GM23338 (cell line): ENCODE data around the gene IGF1R. TPM values are rescaled to one million over a fixed set of nuclear protein-coding genes. Genes with fewer than 3 reads are reported as not detected.

Experiments used
- ATAC-seq: fragments of 200-7000 bp; cut with Tn5 transposase; 3 replicates; pipeline ENCODE4 v1.9.1; 2020
- DNase-seq: peaks from one replicate; pipeline ENCODE4 v3.0.0-alpha.2; 2015; ENCODE audit warnings: low spot score
- H2AFZ ChIP-seq: fragments of 200-600 bp; sonication (generic); 2 replicates; pipeline ENCODE4 v1.8.0; 2016; ENCODE audit warnings: antibody characterized with exemption, mild to moderate bottlenecking, moderate library complexity
- H3F3A ChIP-seq: fragments of 200-600 bp; sonication (generic); replicated peaks from 2 replicates; pipeline ENCODE4 v1.8.0; 2017; ENCODE audit warnings: antibody characterized with exemption, mixed run types, low read depth
- H3K27ac ChIP-seq: fragments of 200-600 bp; sonication (generic); 2 replicates; pipeline ENCODE4 v1.6.1; 2016; ENCODE audit warnings: low read depth
- H3K27me3 ChIP-seq: fragments of 200-600 bp; sonication (generic); 2 replicates; pipeline ENCODE4 v1.8.0; 2016; ENCODE audit warnings: mild to moderate bottlenecking, mixed run types, moderate library complexity; ENCODE audit not compliant: insufficient read depth
- H3K36me3 ChIP-seq: fragments of 200-600 bp; sonication (generic); 2 replicates; pipeline ENCODE4 v1.8.0; 2016; ENCODE audit warnings: mild to moderate bottlenecking; ENCODE audit not compliant: insufficient read depth
- H3K4me1 ChIP-seq: fragments of 200-600 bp; sonication (generic); 2 replicates; pipeline ENCODE4 v1.8.0; 2016; ENCODE audit warnings: mild to moderate bottlenecking, moderate library complexity; ENCODE audit not compliant: insufficient read depth
- H3K4me2 ChIP-seq: fragments of 200-600 bp; sonication (generic); 2 replicates; pipeline ENCODE4 v1.7.1; 2017; ENCODE audit warnings: mixed run types
- H3K4me3 ChIP-seq: fragments of 200-600 bp; sonication (generic); 2 replicates; pipeline ENCODE4 v1.6.1; 2016; ENCODE audit warnings: mixed run types
- H3K79me2 ChIP-seq: fragments of 200-600 bp; sonication (generic); replicated peaks from 2 replicates; pipeline ENCODE4 v1.8.0; 2017; ENCODE audit warnings: mild to moderate bottlenecking; ENCODE audit not compliant: insufficient read depth
- H3K9me2 ChIP-seq: fragments of 200-600 bp; sonication (generic); 2 replicates; pipeline ENCODE4 v1.8.0; 2017; ENCODE audit not compliant: insufficient read depth
- H4K20me1 ChIP-seq: fragments of 200-600 bp; sonication (generic); replicated peaks from 2 replicates; pipeline ENCODE4 v1.8.0; 2017; ENCODE audit warnings: mild to moderate bottlenecking; ENCODE audit not compliant: insufficient read depth
- H3K27ac Mint-ChIP-seq: 2 replicates; pipeline ENCODE4 v1.8.0; 2020; ENCODE audit warnings: inconsistent platforms, mild to moderate bottlenecking, moderate library complexity, mixed read lengths
- H3K27me3 Mint-ChIP-seq: 3 replicates; pipeline ENCODE4 v1.8.0; 2022; ENCODE audit warnings: low read depth, mild to moderate bottlenecking, moderate library complexity, mixed read lengths, inconsistent platforms; ENCODE audit not compliant: insufficient read depth, poor library complexity
- H3K36me3 Mint-ChIP-seq: 3 replicates; pipeline ENCODE4 v1.8.0; 2021; ENCODE audit warnings: low read depth, mild to moderate bottlenecking, inconsistent platforms, moderate library complexity, mixed read lengths
- H3K4me1 Mint-ChIP-seq: 3 replicates; pipeline ENCODE4 v1.8.0; 2020; ENCODE audit warnings: mild to moderate bottlenecking, inconsistent platforms, mixed read lengths
- H3K4me3 Mint-ChIP-seq: 3 replicates; pipeline ENCODE4 v1.8.0; 2021; ENCODE audit warnings: moderate library complexity, mild to moderate bottlenecking, inconsistent platforms, mixed read lengths
- H3K9me3 Mint-ChIP-seq: 3 replicates; pipeline ENCODE4 v1.8.0; 2020; ENCODE audit warnings: moderate library complexity, mild to moderate bottlenecking, inconsistent platforms, mixed read lengths
- CREB1 ChIP-seq: fragments of 250-450 bp; sonication (Bioruptor Pico); IDR thresholded peaks from 2 replicates; pipeline ENCODE4 v1.5.0; 2020; ENCODE audit warnings: low read depth, mild to moderate bottlenecking, moderate library complexity
- EZH2 ChIP-seq: fragments of 200-600 bp; sonication (generic); IDR thresholded peaks from one replicate; pipeline ENCODE4 v1.8.0; 2017; ENCODE audit warnings: antibody characterized with exemption, mild to moderate bottlenecking, low read depth; ENCODE audit not compliant: unreplicated experiment
- EZH2phosphoT487 ChIP-seq: fragments of 200-600 bp; sonication (generic); IDR thresholded peaks from one replicate; pipeline ENCODE4 v1.8.1; 2018; ENCODE audit warnings: antibody characterized with exemption; ENCODE audit not compliant: unreplicated experiment
- JUNB ChIP-seq: IDR thresholded peaks from one replicate; pipeline ENCODE4 v1.6.1; 2016; ENCODE audit warnings: antibody characterized with exemption; ENCODE audit not compliant: unreplicated experiment
- NANOG ChIP-seq: IDR thresholded peaks from 2 replicates; pipeline ENCODE4 v1.6.1; 2016; ENCODE audit warnings: antibody characterized with exemption, borderline replicate concordance
- POLR2AphosphoS5 ChIP-seq: IDR thresholded peaks from 2 replicates; pipeline ENCODE4 v1.6.1; 2016; ENCODE audit warnings: antibody characterized with exemption, low read depth
- ZNF114 ChIP-seq: fragments of 250-450 bp; sonication (Bioruptor Pico); IDR thresholded peaks from 2 replicates; pipeline ENCODE4 v1.5.0; 2020; ENCODE audit warnings: mild to moderate bottlenecking, moderate library complexity
- ZNF331 ChIP-seq: fragments of 250-450 bp; sonication (Bioruptor Pico); IDR thresholded peaks from 2 replicates; pipeline ENCODE4 v1.5.0; 2020; ENCODE audit warnings: low read depth, mild to moderate bottlenecking, moderate library complexity
- polyA plus RNA-seq: library from polyadenylated mRNA; unstranded; fragments of >200 nt; fragmentation: Nextera tagmentation; extraction: Ambion mirVana; gene quantifications from 2 replicates; pipeline ENCODE4 v1.2.1, GENCODE V29; 2016
- total RNA-seq: library from RNA; depleted of rRNA; stranded (reverse); fragments of >200 nt; shearing (Covaris generic); gene quantifications from 2 replicates; pipeline ENCODE4 v1.2.3, GENCODE V29; 2014
- TF ChIP-seq, protein P1 (sequence below), 2 experiments: fragments of 200-600 bp in 1 of 2; sonication (generic) in 1 of 2; conservative IDR thresholded peaks; 2 replicates each; pipeline versions ENCODE4 v1.5.1 to v1.6.1; 2016 to 2017; ENCODE audit warnings: antibody characterized with exemption in 2 of 2, low read depth in 2 of 2, mild to moderate bottlenecking in 2 of 2, moderate library complexity in 1 of 2
- TF ChIP-seq, protein P2 (sequence below): IDR thresholded peaks from 2 replicates; pipeline ENCODE4 v1.6.1; 2016; ENCODE audit warnings: antibody characterized with exemption
- TF ChIP-seq, protein P3 (sequence below): fragments of 250-450 bp; sonication (Bioruptor Pico); IDR thresholded peaks from 2 replicates; pipeline ENCODE4 v1.5.0; 2020; ENCODE audit warnings: mild to moderate bottlenecking, moderate library complexity

The IGF1R gene
- total and polyA plus RNA-seq, 2 experiments from 2014 or later = 20.4 to 92.2 TPM

DNA sequence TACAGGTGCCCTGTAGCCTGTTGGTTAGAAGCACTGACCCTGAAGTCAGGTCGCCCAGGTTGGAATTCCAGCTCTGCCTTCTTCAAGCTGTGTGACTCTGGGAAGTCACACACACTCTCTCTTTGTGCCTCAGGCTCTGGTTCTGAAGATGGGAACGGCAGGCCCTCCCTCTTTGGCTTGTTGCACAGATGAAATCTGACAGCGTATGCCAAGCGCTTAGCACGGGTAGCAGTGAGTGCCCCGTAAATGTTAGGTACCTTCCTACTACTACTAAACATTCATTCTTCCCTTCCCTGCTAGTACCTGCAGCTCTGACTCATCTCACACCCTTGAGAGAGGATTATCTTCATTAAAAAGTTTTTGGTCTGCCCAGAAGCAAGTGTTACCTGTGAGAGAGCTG, 220.2 kb downstream of the IGF1R start:
- Histone ChIP-seq H3K27ac (no peak overlapping the region), H3K4me1 (peaks cover 52% of the 10 kb centered on the region), H2AFZ (no peak overlapping the region), H3K4me2 (no peak overlapping the region), H3K36me3 (no peaks in the 10 kb centered on the region), H3K9me2 (no peaks in the 10 kb centered on the region), H3K4me3 (no peak overlapping the region), H3K27me3 (no peaks in the 10 kb centered on the region), H4K20me1 (peaks cover 31% of the 10 kb centered on the region; the same call in 1 of the 2 replicates), H3F3A (no peaks in the 10 kb centered on the region), H3K79me2 (peaks cover 97% of the 10 kb centered on the region)
- Mint-ChIP-seq H3K27me3 (peaks cover 4% of the 10 kb centered on the region), H3K9me3 (no peaks in the 10 kb centered on the region), H3K4me3 (no peak overlapping the region), H3K4me1 (peaks cover 44% of the 10 kb centered on the region), H3K36me3 (no peaks in the 10 kb centered on the region), H3K27ac (no peak overlapping the region)
- no peak for ATAC-seq
- no peak for DNase-seq
- TF ChIP-seq EZH2phosphoT487 = no peak
- no peak for TF ChIP-seq JUNB

DNA sequence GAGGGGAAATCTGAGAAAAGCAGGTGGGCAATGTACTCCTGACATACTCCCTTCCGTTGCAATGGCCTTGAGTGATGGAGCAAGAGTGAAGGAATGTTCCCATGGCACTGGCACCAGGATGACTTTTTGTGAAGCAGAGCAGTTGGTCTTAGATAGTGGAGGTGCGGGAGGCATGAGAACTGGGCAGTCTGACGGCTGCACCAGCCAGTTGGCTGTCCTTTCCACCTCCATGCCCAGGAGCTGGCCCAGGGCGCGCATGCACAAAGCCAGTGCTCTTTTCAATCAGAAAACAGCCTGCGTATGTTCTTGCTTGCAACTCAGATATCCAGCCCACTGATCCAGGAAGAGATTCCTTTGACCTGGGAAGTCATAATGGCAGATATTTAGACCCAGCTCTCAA, 222.4 kb downstream of the IGF1R start:
- no peak for ATAC-seq
- Histone ChIP-seq H3K27me3 (no peaks in the 10 kb centered on the region), H3K4me3 (no peak overlapping the region), H3K4me2 (no peak overlapping the region), H3K27ac (no peak overlapping the region), H3K9me2 (no peaks in the 10 kb centered on the region), H3K79me2 (peaks cover 98% of the 10 kb centered on the region), H2AFZ (no peak overlapping the region), H3K36me3 (no peaks in the 10 kb centered on the region), H4K20me1 (peaks cover 38% of the 10 kb centered on the region; the same call in 1 of the 2 replicates), H3K4me1 (peaks cover 58% of the 10 kb centered on the region), H3F3A (no peaks in the 10 kb centered on the region)
- no peak overlapping the region for H3K27ac Mint-ChIP-seq
- H3K27me3 Mint-ChIP-seq = peaks cover 4% of the 10 kb centered on the region
- no peak for DNase-seq
- H3K4me3 Mint-ChIP-seq = no peak overlapping the region
- no peaks in the 10 kb centered on the region for H3K36me3 Mint-ChIP-seq
- peaks cover 55% of the 10 kb centered on the region for H3K4me1 Mint-ChIP-seq
- H3K9me3 Mint-ChIP-seq = no peaks in the 10 kb centered on the region
- TF ChIP-seq, protein P1, sequence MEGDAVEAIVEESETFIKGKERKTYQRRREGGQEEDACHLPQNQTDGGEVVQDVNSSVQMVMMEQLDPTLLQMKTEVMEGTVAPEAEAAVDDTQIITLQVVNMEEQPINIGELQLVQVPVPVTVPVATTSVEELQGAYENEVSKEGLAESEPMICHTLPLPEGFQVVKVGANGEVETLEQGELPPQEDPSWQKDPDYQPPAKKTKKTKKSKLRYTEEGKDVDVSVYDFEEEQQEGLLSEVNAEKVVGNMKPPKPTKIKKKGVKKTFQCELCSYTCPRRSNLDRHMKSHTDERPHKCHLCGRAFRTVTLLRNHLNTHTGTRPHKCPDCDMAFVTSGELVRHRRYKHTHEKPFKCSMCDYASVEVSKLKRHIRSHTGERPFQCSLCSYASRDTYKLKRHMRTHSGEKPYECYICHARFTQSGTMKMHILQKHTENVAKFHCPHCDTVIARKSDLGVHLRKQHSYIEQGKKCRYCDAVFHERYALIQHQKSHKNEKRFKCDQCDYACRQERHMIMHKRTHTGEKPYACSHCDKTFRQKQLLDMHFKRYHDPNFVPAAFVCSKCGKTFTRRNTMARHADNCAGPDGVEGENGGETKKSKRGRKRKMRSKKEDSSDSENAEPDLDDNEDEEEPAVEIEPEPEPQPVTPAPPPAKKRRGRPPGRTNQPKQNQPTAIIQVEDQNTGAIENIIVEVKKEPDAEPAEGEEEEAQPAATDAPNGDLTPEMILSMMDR (conservative IDR thresholded peaks at IDR 0.05; ENCODE audit: low read depth in 2 of 2) = no peak
- TF ChIP-seq NANOG = no peak
- TF ChIP-seq EZH2phosphoT487 = no peak
- TF ChIP-seq, protein P2, sequence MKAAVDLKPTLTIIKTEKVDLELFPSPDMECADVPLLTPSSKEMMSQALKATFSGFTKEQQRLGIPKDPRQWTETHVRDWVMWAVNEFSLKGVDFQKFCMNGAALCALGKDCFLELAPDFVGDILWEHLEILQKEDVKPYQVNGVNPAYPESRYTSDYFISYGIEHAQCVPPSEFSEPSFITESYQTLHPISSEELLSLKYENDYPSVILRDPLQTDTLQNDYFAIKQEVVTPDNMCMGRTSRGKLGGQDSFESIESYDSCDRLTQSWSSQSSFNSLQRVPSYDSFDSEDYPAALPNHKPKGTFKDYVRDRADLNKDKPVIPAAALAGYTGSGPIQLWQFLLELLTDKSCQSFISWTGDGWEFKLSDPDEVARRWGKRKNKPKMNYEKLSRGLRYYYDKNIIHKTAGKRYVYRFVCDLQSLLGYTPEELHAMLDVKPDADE = no peak
- no peak for TF ChIP-seq JUNB
- no peak for TF ChIP-seq CREB1 (CRISPR knock-in tag)
- no peak for TF ChIP-seq ZNF114 (CRISPR knock-in tag)
- TF ChIP-seq POLR2AphosphoS5 = no peak
- TF ChIP-seq EZH2 = no peak
- TF ChIP-seq ZNF331 (CRISPR knock-in tag) = no peak
- TF ChIP-seq, protein P3, sequence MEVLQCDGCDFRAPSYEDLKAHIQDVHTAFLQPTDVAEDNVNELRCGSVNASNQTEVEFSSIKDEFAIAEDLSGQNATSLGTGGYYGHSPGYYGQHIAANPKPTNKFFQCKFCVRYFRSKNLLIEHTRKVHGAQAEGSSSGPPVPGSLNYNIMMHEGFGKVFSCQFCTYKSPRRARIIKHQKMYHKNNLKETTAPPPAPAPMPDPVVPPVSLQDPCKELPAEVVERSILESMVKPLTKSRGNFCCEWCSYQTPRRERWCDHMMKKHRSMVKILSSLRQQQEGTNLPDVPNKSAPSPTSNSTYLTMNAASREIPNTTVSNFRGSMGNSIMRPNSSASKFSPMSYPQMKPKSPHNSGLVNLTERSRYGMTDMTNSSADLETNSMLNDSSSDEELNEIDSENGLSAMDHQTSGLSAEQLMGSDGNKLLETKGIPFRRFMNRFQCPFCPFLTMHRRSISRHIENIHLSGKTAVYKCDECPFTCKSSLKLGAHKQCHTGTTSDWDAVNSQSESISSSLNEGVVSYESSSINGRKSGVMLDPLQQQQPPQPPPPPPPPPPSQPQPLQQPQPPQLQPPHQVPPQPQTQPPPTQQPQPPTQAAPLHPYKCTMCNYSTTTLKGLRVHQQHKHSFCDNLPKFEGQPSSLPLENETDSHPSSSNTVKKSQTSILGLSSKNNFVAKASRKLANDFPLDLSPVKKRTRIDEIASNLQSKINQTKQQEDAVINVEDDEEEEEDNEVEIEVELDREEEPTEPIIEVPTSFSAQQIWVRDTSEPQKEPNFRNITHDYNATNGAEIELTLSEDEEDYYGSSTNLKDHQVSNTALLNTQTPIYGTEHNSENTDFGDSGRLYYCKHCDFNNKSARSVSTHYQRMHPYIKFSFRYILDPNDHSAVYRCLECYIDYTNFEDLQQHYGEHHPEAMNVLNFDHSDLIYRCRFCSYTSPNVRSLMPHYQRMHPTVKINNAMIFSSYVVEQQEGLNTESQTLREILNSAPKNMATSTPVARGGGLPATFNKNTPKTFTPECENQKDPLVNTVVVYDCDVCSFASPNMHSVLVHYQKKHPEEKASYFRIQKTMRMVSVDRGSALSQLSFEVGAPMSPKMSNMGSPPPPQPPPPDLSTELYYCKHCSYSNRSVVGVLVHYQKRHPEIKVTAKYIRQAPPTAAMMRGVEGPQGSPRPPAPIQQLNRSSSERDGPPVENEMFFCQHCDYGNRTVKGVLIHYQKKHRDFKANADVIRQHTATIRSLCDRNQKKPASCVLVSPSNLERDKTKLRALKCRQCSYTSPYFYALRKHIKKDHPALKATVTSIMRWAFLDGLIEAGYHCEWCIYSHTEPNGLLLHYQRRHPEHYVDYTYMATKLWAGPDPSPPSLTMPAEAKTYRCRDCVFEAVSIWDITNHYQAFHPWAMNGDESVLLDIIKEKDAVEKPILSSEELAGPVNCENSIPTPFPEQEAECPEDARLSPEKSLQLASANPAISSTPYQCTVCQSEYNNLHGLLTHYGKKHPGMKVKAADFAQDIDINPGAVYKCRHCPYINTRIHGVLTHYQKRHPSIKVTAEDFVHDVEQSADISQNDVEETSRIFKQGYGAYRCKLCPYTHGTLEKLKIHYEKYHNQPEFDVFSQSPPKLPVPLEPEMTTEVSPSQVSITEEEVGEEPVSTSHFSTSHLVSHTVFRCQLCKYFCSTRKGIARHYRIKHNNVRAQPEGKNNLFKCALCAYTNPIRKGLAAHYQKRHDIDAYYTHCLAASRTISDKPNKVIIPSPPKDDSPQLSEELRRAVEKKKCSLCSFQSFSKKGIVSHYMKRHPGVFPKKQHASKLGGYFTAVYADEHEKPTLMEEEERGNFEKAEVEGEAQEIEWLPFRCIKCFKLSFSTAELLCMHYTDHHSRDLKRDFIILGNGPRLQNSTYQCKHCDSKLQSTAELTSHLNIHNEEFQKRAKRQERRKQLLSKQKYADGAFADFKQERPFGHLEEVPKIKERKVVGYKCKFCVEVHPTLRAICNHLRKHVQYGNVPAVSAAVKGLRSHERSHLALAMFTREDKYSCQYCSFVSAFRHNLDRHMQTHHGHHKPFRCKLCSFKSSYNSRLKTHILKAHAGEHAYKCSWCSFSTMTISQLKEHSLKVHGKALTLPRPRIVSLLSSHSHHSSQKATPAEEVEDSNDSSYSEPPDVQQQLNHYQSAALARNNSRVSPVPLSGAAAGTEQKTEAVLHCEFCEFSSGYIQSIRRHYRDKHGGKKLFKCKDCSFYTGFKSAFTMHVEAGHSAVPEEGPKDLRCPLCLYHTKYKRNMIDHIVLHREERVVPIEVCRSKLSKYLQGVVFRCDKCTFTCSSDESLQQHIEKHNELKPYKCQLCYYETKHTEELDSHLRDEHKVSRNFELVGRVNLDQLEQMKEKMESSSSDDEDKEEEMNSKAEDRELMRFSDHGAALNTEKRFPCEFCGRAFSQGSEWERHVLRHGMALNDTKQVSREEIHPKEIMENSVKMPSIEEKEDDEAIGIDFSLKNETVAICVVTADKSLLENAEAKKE (CRISPR knock-in tag) = no peak
